NB4 (cell line): Measurements from ENCODE around the gene RTF2.

Experiments
- CTCF ChIP-seq: IDR thresholded peaks from one replicate; pipeline ENCODE4 v1.5.1; 2012; ENCODE audit warnings: low read depth, low read length
- POLR2A ChIP-seq: IDR thresholded peaks from 2 replicates; pipeline ENCODE4 v1.6.1; 2011; ENCODE audit warnings: mild to moderate bottlenecking; ENCODE audit not compliant: insufficient read length; ENCODE audit errors: extremely low read depth

- TF ChIP-seq CTCF (no peak), POLR2A (no peak)
Measured at GRCh38 chr20:56461576-56461975, 6.9 kb upstream of the RTF2 start.
